Kidney (tissue), 14 donors: ENCODE results near the gene ANKRD24. TPM values are rescaled to one million over a fixed set of nuclear protein-coding genes. Genes with fewer than 3 reads are reported as not detected.

ENCODE experiments used
- DNase-seq, 5 donors: peaks; one replicate each; pipeline ENCODE4 v3.0.0-alpha.2; 2013 to 2020
- FAIRE-seq: peaks from 2 replicates; lab custom pipeline; 2012; peaks lifted over from hg19 to GRCh38; lab: Jason Lieb, UNC
- H3K27ac ChIP-seq, 2 donors: one replicate each; pipeline ENCODE4 v1.7.0; 2013; ENCODE audit warnings: low read depth in 2 of 2, low read length in 2 of 2, inconsistent platforms in 1 of 2
- H3K27me3 ChIP-seq: one replicate; pipeline ENCODE4 v1.7.1; 2013; ENCODE audit warnings: low read length, inconsistent platforms; ENCODE audit not compliant: control insufficient read depth, insufficient read depth
- H3K36me3 ChIP-seq, 3 donors: one replicate each; pipeline versions ENCODE4 v1.7.0 to v1.7.1; 2013; ENCODE audit warnings: low read length in 3 of 3, control low read depth in 1 of 3, inconsistent platforms in 1 of 3; ENCODE audit not compliant: insufficient read depth in 3 of 3, control insufficient read depth in 2 of 3
- H3K4me1 ChIP-seq, 3 donors: one replicate each; pipeline versions ENCODE4 v1.7.0 to v1.7.1; 2013; ENCODE audit warnings: low read length in 3 of 3, inconsistent platforms in 1 of 3, low read depth in 1 of 3; ENCODE audit not compliant: control insufficient read depth in 2 of 3, insufficient read depth in 2 of 3
- H3K4me3 ChIP-seq, 3 donors: one replicate each; pipeline versions ENCODE4 v1.7.0 to v1.8.1; 2013; ENCODE audit warnings: low read length in 3 of 3, control low read depth in 1 of 3, inconsistent platforms in 1 of 3
- H3K9ac ChIP-seq, 3 donors: one replicate each; pipeline versions ENCODE4 v1.7.0 to v1.7.1; 2013; ENCODE audit warnings: low read length in 3 of 3, control low read depth in 1 of 3, inconsistent platforms in 1 of 3
- H3K9me3 ChIP-seq, 3 donors: one replicate each; pipeline versions ENCODE4 v1.7.0 to v1.7.1; 2013; ENCODE audit warnings: low read length in 3 of 3, control low read depth in 1 of 3, inconsistent platforms in 1 of 3; ENCODE audit not compliant: control insufficient read depth in 2 of 3, insufficient read depth in 1 of 3
- intact Hi-C: fragments of 100-400 bp; cut with DNase I; formaldehyde crosslinking; loops from one replicate; pipeline ENCODE4 v1.11.1; 2022
- polyA plus RNA-seq: library from polyadenylated mRNA; stranded (reverse); fragments of 350-450 nt; fragmentation: Illumina TruSeq; extraction: RNeasy Lipid Tissue Mini Kit (QIAGEN cat#74804); gene quantifications from one replicate; pipeline ENCODE4 v1.2.3, GENCODE V29; 2014; ENCODE audit warnings: low read depth, low replicate concordance; ENCODE audit not compliant: insufficient read depth
- total RNA-seq: library from RNA; stranded (reverse); fragmentation: NEBNext Ultra II Directional; extraction: Animal tissue kit (Norgen Biotek cat#: 25700); gene quantifications from one replicate; pipeline ENCODE4 v1.2.1, GENCODE V29; 2021
- TF ChIP-seq, protein P1 (sequence below): IDR thresholded peaks from 3 replicates; pipeline ENCODE4 v1.5.1; 2012; ENCODE audit warnings: mild to moderate bottlenecking, moderate library complexity, borderline replicate concordance; ENCODE audit not compliant: insufficient read depth; ENCODE audit errors: extremely low read depth
- donor health status: control.
- donor health status: control.
- donor health status: control.
- donor health status: control.
- donor health status: control.
- donor health status: DM: yes; HTN: yes; CAD: no.
- donor health status: Normal renal cell carcinoma (clear cell type).

The ANKRD24 gene
- total and polyA plus RNA-seq, 2 donors from 2014 or later, result 0.72 to 1.8 TPM

DNA sequence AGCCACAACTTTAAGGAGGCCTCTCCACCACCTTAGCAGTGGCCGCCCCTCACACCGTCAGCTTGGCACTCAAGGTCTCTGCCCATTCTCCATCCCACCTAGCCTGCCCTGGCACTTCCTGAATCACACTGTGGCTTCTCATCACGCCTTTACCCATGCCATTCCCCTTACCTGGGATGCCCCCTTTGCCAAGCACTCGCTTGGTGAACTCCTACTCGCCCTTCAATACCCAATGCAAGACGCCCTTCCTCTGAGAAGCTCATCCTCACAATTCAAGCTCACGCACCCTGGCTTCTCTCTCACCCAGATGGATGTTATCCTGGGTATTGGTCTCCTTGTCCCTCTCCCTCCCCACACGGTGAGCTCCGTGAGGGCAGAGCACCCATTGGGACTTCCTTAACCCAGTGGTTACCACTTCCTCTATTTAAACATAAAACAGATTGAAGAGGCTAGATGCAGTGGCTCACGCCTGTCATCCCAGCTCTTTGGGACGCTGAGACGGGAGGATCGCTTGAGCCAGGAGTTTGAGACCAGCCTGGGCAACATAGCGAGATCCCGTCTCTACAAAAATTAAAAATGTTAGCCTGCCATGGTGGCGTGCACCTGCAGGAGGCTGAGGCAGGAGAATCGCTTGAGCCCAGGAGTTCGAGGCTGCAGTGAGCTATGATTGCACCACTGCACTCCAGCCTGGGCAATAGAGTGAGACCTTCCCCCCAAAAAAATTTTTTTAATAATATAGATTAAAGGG lies 83.9 kb downstream of the ANKRD24 start:
- Histone ChIP-seq H3K9me3 (no peaks in the 10 kb centered on the region), H3K36me3 (peaks cover 3 to 15% (median 14%) of the 10 kb centered on the region in 3 donors), H3K4me1 (no peaks in the 10 kb centered on the region), H3K4me3 (no peak overlapping the region), H3K9ac (no peak overlapping the region), H3K27me3 (no peaks in the 10 kb centered on the region), H3K27ac (no peak overlapping the region)
- intact Hi-C loops, result no loop called here
- FAIRE-seq (no peak), DNase-seq (no peak)
- TF ChIP-seq, protein P1, sequence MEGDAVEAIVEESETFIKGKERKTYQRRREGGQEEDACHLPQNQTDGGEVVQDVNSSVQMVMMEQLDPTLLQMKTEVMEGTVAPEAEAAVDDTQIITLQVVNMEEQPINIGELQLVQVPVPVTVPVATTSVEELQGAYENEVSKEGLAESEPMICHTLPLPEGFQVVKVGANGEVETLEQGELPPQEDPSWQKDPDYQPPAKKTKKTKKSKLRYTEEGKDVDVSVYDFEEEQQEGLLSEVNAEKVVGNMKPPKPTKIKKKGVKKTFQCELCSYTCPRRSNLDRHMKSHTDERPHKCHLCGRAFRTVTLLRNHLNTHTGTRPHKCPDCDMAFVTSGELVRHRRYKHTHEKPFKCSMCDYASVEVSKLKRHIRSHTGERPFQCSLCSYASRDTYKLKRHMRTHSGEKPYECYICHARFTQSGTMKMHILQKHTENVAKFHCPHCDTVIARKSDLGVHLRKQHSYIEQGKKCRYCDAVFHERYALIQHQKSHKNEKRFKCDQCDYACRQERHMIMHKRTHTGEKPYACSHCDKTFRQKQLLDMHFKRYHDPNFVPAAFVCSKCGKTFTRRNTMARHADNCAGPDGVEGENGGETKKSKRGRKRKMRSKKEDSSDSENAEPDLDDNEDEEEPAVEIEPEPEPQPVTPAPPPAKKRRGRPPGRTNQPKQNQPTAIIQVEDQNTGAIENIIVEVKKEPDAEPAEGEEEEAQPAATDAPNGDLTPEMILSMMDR, result no peak

DNA sequence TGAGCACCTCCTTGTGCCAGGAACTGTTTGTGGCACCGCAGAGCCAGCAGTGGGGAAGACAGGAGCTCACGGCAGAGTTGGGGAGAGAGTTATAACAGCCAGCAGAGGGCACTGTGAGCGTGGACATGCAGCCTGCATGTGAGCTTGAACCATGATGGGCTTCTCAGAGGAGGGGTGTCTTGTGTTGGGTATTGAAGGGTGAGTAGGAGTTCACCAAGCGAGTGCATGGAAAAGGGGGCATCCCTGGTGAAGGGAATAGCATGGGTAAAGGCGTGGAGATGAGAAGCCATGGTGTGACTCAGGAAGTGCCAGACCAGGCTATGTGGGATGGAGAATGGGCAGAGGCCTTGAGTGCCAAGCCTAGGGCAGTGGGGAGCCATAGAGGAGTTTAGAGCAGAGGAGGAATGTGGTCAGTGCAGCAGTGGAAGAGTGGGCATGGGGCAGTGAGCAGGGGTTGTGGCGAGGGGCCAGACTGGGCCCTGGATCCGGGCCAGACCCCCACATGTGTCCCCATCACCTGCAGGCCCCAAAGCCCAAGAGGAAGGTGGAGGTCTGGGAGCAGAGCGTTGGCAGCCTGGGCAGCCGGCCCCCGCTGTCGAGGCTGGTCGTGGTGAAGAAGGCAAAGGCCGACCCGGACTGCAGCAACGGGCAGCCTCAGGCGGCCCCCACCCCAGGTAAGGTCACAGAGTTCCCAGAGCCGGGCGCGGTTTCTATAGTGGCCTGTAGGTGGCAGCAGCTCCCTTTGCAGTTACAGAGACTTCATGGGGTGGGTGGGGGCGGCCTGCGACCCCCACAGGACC lies 84.8 kb downstream of the ANKRD24 start:
- no peak for FAIRE-seq
- TF ChIP-seq, protein P1, result peak; percentile 83
- intact Hi-C loops, result no loop called here
- Histone ChIP-seq H3K9ac (no peak overlapping the region), H3K27me3 (no peaks in the 10 kb centered on the region), H3K9me3 (no peaks in the 10 kb centered on the region), H3K4me1 (no peaks in the 10 kb centered on the region), H3K36me3 (peaks cover 3 to 15% (median 14%) of the 10 kb centered on the region in 3 donors), H3K4me3 (no peak overlapping the region), H3K27ac (peak overlapping the region in 1 of 2 donors; percentile 38)
- DNase-seq, result peak; percentile 18 to 83 (median 44)

DNA sequence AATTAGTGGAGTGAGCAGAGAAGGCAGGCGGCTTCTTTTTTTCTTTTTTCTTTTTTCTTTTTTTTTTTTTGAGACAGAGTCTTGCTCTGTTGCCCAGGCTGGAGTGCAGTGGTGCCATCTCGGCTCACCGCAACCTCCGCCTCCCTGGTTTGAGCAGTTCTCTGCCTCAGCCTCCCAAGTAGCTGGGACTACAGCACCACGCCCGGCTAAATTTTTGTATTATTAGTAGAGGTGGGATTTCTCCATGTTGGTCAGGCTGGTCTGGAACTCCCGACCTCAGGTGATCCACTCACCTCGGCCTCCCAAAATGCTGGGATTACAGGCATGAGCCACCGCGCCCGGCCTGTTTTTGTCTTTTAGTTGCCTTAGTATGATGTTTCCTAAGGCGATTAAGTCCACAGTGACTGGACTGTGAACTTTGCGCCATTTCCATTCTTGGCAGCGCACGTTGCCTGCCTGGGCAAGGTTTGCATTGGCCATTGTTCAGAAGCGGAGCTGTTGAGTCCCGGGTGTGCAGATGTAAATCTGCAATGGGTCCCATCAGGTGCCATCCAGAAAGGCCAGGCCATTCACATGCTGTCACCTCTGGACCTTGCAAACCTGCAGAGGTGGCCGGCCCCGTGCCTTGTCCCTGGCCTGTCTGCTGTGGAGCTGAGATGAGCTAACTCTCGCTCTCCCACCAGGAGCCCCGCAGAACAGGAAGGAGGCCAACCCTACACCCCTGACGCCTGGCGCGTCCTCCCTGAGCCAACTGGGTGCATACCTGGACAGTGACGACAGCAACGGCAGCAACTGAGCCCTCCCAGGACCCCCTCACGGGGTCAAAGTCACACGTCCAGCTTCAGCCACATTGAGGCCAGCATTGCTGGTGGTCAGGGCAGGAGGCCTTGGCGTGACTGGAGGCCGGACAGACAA lies 85.7 kb downstream of the ANKRD24 start:
- intact Hi-C loops, result no loop called here
- Histone ChIP-seq H3K27me3 (no peaks in the 10 kb centered on the region), H3K4me3 (no peak overlapping the region), H3K9me3 (no peaks in the 10 kb centered on the region), H3K36me3 (peaks cover 3 to 14% (median 12%) of the 10 kb centered on the region in 3 donors), H3K27ac (peak overlapping the region; percentile 38 to 47), H3K4me1 (no peaks in the 10 kb centered on the region), H3K9ac (no peak overlapping the region)
- FAIRE-seq (no peak), DNase-seq (no peak)
- TF ChIP-seq, protein P1, result no peak
